Retinal pigment epithelial cell (primary cell): ENCODE measurements around the gene PBXIP1.

Experiments used
- DNase-seq: peaks from one replicate; pipeline ENCODE4 v3.0.0-alpha.2; 2010; ENCODE audit warnings: low read depth
- H3K4me3 ChIP-seq: 2 replicates; pipeline ENCODE4 v1.5.1; 2011; ENCODE audit warnings: mild to moderate bottlenecking, low read length, control low read depth, moderate library complexity
- TF ChIP-seq, protein P1 (sequence below): conservative IDR thresholded peaks from 2 replicates; pipeline ENCODE4 v1.5.1; 2011; ENCODE audit warnings: low read depth, low read length, control low read depth, inconsistent platforms

The PBXIP1 gene

GRCh38 chr1:154974102-154974807, 18.4 kb upstream of the PBXIP1 start, which contains the start of gene CKS1B:
Gene CKS1B, plus strand, starts transcription at chr1:154974681. Its CDS starts 65 bp downstream, at chr1:154974746.
- TF ChIP-seq, protein P1, sequence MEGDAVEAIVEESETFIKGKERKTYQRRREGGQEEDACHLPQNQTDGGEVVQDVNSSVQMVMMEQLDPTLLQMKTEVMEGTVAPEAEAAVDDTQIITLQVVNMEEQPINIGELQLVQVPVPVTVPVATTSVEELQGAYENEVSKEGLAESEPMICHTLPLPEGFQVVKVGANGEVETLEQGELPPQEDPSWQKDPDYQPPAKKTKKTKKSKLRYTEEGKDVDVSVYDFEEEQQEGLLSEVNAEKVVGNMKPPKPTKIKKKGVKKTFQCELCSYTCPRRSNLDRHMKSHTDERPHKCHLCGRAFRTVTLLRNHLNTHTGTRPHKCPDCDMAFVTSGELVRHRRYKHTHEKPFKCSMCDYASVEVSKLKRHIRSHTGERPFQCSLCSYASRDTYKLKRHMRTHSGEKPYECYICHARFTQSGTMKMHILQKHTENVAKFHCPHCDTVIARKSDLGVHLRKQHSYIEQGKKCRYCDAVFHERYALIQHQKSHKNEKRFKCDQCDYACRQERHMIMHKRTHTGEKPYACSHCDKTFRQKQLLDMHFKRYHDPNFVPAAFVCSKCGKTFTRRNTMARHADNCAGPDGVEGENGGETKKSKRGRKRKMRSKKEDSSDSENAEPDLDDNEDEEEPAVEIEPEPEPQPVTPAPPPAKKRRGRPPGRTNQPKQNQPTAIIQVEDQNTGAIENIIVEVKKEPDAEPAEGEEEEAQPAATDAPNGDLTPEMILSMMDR = no peak
- DNase-seq = peak; percentile 100
- H3K4me3 ChIP-seq = peak within 1 kb of the TSS; percentile 85

DNA sequence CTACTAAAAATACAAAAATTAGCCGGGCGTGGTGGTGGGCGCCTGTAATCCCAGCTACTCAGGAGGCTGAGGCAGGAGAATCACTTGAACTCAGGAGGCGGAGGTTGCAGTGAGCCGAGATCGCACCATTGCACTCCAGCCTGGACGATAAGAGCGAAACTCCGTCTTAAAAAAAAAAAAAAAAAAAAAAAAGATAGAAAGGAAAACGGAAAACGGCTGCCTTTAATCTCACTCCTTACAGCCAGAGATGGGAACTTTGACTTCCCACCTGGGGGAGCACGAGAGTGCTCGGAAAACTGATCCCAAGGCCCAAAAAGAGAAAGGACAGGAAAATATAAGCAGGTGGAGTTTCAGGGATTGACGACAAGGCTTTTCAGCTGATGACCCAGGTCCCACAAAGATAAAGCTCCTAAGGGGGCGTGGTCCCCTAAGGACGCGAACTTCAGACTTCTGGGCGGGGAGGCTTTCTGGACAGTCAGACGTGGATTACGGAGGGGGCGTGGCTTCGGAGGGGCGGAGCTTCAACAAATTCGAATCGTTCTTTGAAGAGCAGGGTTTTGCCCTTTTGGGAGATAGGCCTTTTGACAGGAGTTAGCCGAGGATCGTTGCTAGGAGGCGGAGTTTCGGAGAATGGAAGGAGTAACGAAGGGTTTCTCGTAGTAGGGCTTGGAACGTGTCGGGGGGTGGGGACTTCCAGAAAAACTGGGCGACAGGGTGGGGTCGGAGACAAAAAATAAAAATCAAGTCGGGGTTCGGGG, 17.6 kb upstream of the PBXIP1 start:
- H3K4me3 ChIP-seq = peak overlapping the region; percentile 85
- TF ChIP-seq, protein P1 = peak; percentile 19
- peak; percentile 89 for DNase-seq

DNA sequence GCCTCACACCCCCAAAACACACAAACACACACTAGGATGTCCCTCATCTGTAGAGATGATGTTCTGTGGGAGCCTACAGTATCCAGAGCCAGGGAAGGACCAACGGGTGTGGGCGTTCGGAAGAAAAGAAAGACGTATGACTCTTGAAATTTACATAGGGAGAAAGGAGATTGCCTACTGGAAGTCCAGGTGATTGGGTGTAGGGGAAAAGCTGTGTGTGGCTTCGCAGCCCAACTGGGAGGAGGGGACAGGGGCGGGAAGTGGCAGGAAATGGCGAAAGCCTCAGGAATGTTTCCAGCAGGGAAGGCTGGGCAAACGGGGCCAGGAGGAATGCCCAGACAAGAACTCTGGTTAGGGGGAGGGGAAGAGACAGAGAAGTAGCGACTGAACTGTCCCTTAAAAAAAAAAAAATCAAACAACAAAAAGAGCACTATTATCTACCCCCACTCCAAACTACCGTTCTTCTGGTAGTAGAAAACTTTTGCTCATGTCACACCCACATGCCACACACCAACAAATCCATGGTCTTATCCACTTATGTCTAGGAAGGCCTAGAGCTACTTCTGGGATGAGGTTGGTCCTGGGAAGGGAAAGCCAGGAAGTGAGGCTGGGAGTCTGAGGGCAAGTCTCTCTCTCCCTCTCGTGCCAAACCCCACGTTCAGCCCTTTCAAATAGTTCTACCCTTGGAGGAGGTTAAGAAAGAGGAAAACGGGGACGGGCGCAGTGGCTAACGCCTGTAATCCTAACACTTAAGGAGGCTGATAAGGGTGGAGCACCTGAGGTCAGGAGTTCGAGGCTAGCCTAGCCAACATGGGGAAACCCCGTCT, 16.8 kb upstream of the PBXIP1 start:
- peak overlapping the region; percentile 85 for H3K4me3 ChIP-seq
- DNase-seq = peak; percentile 84
- TF ChIP-seq, protein P1 = no peak

GRCh38 chr1:154972213-154972516, 16.3 kb upstream of the PBXIP1 start:
- peak overlapping the region; percentile 85 for H3K4me3 ChIP-seq
- TF ChIP-seq, protein P1 = no peak
- DNase-seq = peak; percentile 30

- DNase-seq = no peak
- TF ChIP-seq, protein P1 = no peak
- peak overlapping the region; percentile 4 for H3K4me3 ChIP-seq
Measured at GRCh38 chr1:154971341-154971998, 15.6 kb upstream of the PBXIP1 start.

DNA sequence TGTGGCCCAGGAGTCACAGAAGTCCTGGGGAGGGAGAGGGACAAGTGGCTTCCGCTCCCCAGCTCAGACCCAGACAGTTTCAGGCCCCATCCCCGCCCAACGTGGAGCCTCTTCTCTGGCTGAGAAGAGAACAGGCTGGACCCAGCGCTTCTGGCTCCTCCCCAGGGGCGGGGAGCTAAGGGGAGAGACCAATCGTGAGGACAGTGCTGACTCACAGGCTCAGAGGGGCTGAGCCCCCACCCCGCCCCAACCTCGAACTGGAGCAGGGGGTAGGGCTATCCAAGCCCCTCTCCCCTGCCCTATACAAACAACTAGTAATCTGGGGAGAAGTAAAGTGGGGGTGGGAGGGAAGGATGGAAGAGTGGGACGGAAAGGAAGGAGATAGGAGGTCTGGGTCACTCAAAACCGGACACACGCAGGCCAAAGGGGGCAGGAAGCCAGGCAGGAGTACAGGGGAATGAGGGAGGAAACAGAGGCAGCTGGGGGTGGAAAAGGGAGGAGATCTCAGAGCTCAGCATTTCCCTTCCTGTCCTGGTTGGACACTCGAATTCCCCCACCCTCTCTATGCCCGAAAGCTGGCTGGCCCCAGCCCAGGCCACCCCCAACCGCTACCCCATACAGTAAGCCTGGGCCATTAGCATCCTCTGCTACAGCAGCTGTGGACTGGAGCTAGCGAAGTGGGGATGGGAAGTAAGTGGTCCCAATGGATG, 14.9 kb upstream of the PBXIP1 start, which contains the start of gene SHC1:
SHC1 (minus strand) TSS at position 117 of the 710 bp plus-strand sequence. CDS start 221 bp downstream, outside the sequence.
- DNase-seq = peak; percentile 61
- TF ChIP-seq, protein P1 = no peak
- peak within 1 kb of the TSS; percentile 74 for H3K4me3 ChIP-seq
